Stimulated activated CD4-positive, alpha-beta T cell treated with anti-CD3 and anti-CD28 coated beads, Interleukin-12 subunit alpha, Interleukin-12 subunit beta, amount 100 ng/mL, for 24 hours (primary cell): ENCODE data around the gene CHPF.

Experiments
- DNase-seq, 2 experiments: peaks; one replicate each; pipeline ENCODE4 v3.0.0-alpha.2; 2020; ENCODE audit warnings: low read depth in 2 of 2

The CHPF gene

GRCh38 chr2:219551441-219552381 is 8.1 kb upstream of the CHPF start:
- no peak for DNase-seq

GRCh38 chr2:219549619-219550018 is 6.0 kb upstream of the CHPF start:
- no peak for DNase-seq

GRCh38 chr2:219548990-219549389 is 5.4 kb upstream of the CHPF start:
- no peak for DNase-seq

GRCh38 chr2:219547621-219548020 is 4.0 kb upstream of the CHPF start:
- DNase-seq, result no peak

GRCh38 chr2:219545943-219546352 is 2.3 kb upstream of the CHPF start:
- no peak for DNase-seq

GRCh38 chr2:219545295-219545942 is 1.8 kb upstream of the CHPF start:
- DNase-seq, result no peak

GRCh38 chr2:219544567-219544966 is 958 bp upstream of the CHPF start:
- no peak for DNase-seq

- peak in 1 of 2 experiments; percentile 19 for DNase-seq
Measured at GRCh38 chr2:219542931-219543595, 546 bp downstream of the CHPF start.

- peak; percentile 67 to 84 for DNase-seq
Measured at GRCh38 chr2:219541611-219542180, 1.9 kb downstream of the CHPF start.

GRCh38 chr2:219540784-219541504 is 2.7 kb downstream of the CHPF start:
- no peak for DNase-seq

GRCh38 chr2:219539926-219540678 is 3.5 kb downstream of the CHPF start:
- no peak for DNase-seq

- no peak for DNase-seq
Measured at GRCh38 chr2:219538956-219539788, 4.4 kb downstream of the CHPF start.

GRCh38 chr2:219538504-219538951 is 5.1 kb downstream of the CHPF start:
- no peak for DNase-seq

- no peak for DNase-seq
Measured at GRCh38 chr2:219537657-219538488, 5.7 kb downstream of the CHPF start.

GRCh38 chr2:219536967-219537366 is 6.6 kb downstream of the CHPF start:
- no peak for DNase-seq

- DNase-seq, result no peak
Measured at GRCh38 chr2:219536425-219536824, 7.2 kb downstream of the CHPF start.

GRCh38 chr2:219533930-219534661 is 9.5 kb downstream of the CHPF start:
- DNase-seq, result no peak

- no peak for DNase-seq
Measured at GRCh38 chr2:219532378-219532649, 11.3 kb downstream of the CHPF start.
